T-cell (primary cell): Measurements from ENCODE around the gene TRPM5. TPM values are rescaled to one million over a fixed set of nuclear protein-coding genes. Genes with fewer than 3 reads are reported as not detected.

Experiments
- ATAC-seq, 4 experiments: fragments of 200-7000 bp in 3 of 4; fragments of 150-1000 bp in 1 of 4; cut with Tn5 transposase; replicated peaks in 1 of 4; 1 replicate in 3 of 4; 2 replicates in 1 of 4; pipeline ENCODE4 v1.10.0; 2021; ENCODE audit warnings: moderate library complexity in 3 of 4, mild to moderate bottlenecking in 2 of 4, moderate number of reproducible peaks in 1 of 4
- CTCF ChIA-PET, 2 donors: fragments of 300-600 bp; sonication (Branson Sonifier 250); formaldehyde crosslinking; loops; one replicate each; lab custom pipeline; 2022; ENCODE audit warnings: antibody characterized with exemption in 2 of 2; lab: Charles Lee
- POLR2A ChIA-PET, 2 donors: fragments of 300-600 bp; sonication (Branson Sonifier 250); formaldehyde crosslinking; loops; one replicate each; lab custom pipeline; 2022; ENCODE audit warnings: antibody characterized with exemption in 2 of 2; lab: Charles Lee
- DNase-seq, 35 experiments: peaks; one replicate each; pipeline versions ENCODE4 v3.0.0 to v3.0.0-alpha.2; 2013 to 2023
- H3K27ac ChIP-seq: one replicate; pipeline ENCODE4 v1.5.1; 2013; ENCODE audit warnings: low read length
- H3K27me3 ChIP-seq, 2 experiments: replicated peaks in 1 of 2; 1 replicate in 1 of 2; 2 replicates in 1 of 2; pipeline versions ENCODE4 v1.6.1 to v1.7.0; 2013; ENCODE audit warnings: low read length in 1 of 2, mixed read lengths in 1 of 2; ENCODE audit not compliant: control insufficient read depth in 2 of 2, insufficient read depth in 2 of 2; ENCODE audit errors: extremely low read depth in 1 of 2
- H3K36me3 ChIP-seq, 2 donors: 1 replicate in 1 of 2; 2 replicates in 1 of 2; pipeline versions ENCODE4 v1.6.1 to v1.7.0; 2013; ENCODE audit warnings: low read length in 1 of 2; ENCODE audit not compliant: control insufficient read depth in 2 of 2, insufficient read depth in 1 of 2; ENCODE audit errors: extremely low read depth in 1 of 2
- H3K4me1 ChIP-seq, 2 experiments: 1 replicate in 1 of 2; 2 replicates in 1 of 2; pipeline versions ENCODE4 v1.6.1 to v1.7.0; 2013; ENCODE audit warnings: low read length in 2 of 2, mixed read lengths in 1 of 2; ENCODE audit not compliant: insufficient read depth in 2 of 2, control insufficient read depth in 1 of 2; ENCODE audit errors: extremely low read depth in 1 of 2
- H3K4me3 ChIP-seq, 2 donors: 1 replicate in 1 of 2; 2 replicates in 1 of 2; pipeline versions ENCODE4 v1.5.1 to v1.7.0; 2013; ENCODE audit warnings: mild to moderate bottlenecking in 2 of 2, low read length in 1 of 2, moderate library complexity in 1 of 2; ENCODE audit not compliant: control insufficient read depth in 1 of 2; ENCODE audit errors: extremely low read depth in 1 of 2
- H3K9me3 ChIP-seq: 2 replicates; pipeline ENCODE4 v1.7.0; 2013
- H3K27ac Mint-ChIP-seq, 2 donors: one replicate each; pipeline ENCODE4 v1.8.0; 2020 to 2021; ENCODE audit warnings: mild to moderate bottlenecking in 2 of 2, mixed read lengths in 2 of 2
- H3K27me3 Mint-ChIP-seq, 2 donors: one replicate each; pipeline ENCODE4 v1.8.0; 2021 to 2022; ENCODE audit warnings: mixed read lengths in 2 of 2
- H3K36me3 Mint-ChIP-seq: one replicate; pipeline ENCODE4 v1.8.0; 2021; ENCODE audit warnings: mixed read lengths
- H3K4me1 Mint-ChIP-seq, 3 donors: one replicate each; pipeline ENCODE4 v1.8.0; 2020 to 2022; ENCODE audit warnings: mixed read lengths in 3 of 3, mild to moderate bottlenecking in 1 of 3
- H3K4me3 Mint-ChIP-seq, 3 donors: one replicate each; pipeline ENCODE4 v1.8.0; 2020 to 2022; ENCODE audit warnings: mild to moderate bottlenecking in 3 of 3, mixed read lengths in 3 of 3, moderate library complexity in 3 of 3
- H3K9me3 Mint-ChIP-seq, 3 donors: one replicate each; pipeline ENCODE4 v1.8.0; 2020 to 2022; ENCODE audit warnings: mixed read lengths in 3 of 3
- WGBS: methylation state at CpG from one replicate; pipeline ENCODE4 v1.1.5; 2013; ENCODE audit warnings: missing lambda C conversion rate; ENCODE audit not compliant: insufficient coverage; 5-methylcytosine and 5-hydroxymethylcytosine counted together
- total RNA-seq, 35 experiments: library from RNA in 6 of 35; stranded (reverse) in 6 of 35; fragments of 120-200 nt in 1 of 35; gene quantifications; one replicate each; pipeline versions ENCODE4 v1.2.1 to v1.2.4 and lab custom pipeline; 2013 to 2026

TRPM5 gene
- total RNA-seq, 5 donors from 2014 or later (not counting 1 experiment from before 2014, with no cell fraction given): 0.07 to 0.73 (median 0.22) TPM

DNA sequence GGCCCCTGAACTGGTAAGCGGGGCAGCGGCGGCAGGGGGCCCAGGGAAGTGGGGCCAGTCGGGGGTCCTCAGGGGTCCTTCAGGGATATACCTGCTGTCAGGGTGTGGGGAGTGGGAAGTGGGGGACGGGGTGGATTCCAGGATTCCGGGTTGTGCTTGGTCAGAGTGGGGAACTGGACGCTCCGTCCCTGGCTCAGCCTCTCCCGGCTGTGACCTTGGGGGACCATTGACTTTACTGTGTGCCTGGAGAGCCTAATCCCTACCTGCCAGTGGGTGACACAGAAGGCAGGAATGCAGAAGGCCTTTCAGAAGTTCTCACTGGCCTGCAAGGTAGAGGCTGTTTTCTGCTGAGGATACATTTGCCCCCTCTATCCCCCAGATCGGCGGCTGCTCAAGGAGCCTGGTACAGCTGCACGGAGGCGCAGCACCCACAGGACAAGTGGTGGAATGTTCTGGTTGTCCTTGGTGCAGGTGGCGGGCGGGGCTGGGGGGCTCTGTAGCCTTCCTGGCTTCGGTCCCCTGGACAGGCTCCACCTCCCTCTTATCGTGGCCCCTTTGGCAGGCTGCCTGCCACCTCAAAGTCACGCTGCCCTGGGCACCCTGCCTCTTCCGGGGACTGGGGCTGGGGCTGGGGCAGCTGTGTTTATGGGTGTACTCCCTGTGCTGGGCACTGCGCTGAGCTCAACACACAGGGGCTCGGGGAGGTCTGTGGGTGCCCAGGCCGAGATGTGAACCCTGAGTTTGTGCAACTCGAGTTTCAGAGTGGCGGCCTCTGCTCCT, 18.9 kb upstream of the TRPM5 start:
- ChIA-PET POLR2A (no interaction called here), CTCF (no interaction called here)
- Histone ChIP-seq H3K27ac (no peak overlapping the region), H3K27me3 (peaks cover 0 to 9% of the 10 kb centered on the region in 2 experiments), H3K36me3 (no peaks in the 10 kb centered on the region), H3K9me3 (no peaks in the 10 kb centered on the region), H3K4me1 (peaks cover 14 to 77% of the 10 kb centered on the region in 2 experiments), H3K4me3 (no peak overlapping the region)
- Mint-ChIP-seq H3K36me3 (no peaks in the 10 kb centered on the region), H3K27me3 (no peaks in the 10 kb centered on the region), H3K4me3 (peak overlapping the region in 1 of 3 donors; percentile 52), H3K4me1 (peaks cover 64 to 79% (median 74%) of the 10 kb centered on the region in 3 donors), H3K9me3 (no peaks in the 10 kb centered on the region), H3K27ac (peak overlapping the region in 1 of 2 donors; percentile 52)
- peak in 2 of 4 experiments; percentile 13 to 20 for ATAC-seq
- peak in 4 of 35 experiments; percentile 12 to 36 (median 22) for DNase-seq
- 53% methylated on average over 14 of the region's 24 CpGs for WGBS

DNA sequence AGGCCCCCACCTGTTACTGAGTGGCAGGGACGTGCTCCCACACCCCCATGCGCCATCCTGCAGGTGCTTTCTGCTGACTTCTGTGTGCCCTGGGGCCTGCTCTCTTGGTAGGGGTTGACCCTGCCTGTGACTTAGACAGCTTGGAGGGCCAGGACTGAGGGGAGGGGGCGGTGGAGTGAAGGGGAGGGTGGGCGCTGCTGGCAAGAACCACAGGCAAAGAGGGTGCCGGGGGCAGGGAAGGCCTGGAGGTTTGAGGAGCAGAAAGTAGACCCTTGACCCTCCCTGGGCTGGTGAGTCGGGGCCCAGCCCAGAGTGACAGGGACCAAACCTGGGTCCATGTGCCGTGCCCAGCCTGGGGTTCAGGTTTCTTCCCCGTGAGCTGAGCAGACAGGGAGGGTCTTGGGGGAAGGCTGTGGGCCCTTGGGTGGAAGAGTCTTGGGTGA, 18.2 kb upstream of the TRPM5 start:
- H3K4me3 Mint-ChIP-seq: peak overlapping the region in 1 of 3 donors; percentile 34
- no peak overlapping the region for H3K27ac ChIP-seq
- peaks cover 9 to 71% of the 10 kb centered on the region in 2 experiments for H3K4me1 ChIP-seq
- no peak overlapping the region for H3K4me3 ChIP-seq
- H3K9me3 Mint-ChIP-seq: no peaks in the 10 kb centered on the region
- no peaks in the 10 kb centered on the region for H3K27me3 Mint-ChIP-seq
- DNase-seq: no peak
- POLR2A ChIA-PET: no interaction called here
- CTCF ChIA-PET: no interaction called here
- H3K36me3 Mint-ChIP-seq: no peaks in the 10 kb centered on the region
- no peaks in the 10 kb centered on the region for H3K36me3 ChIP-seq
- H3K27me3 ChIP-seq: peaks cover 0 to 9% of the 10 kb centered on the region in 2 experiments
- no peaks in the 10 kb centered on the region for H3K9me3 ChIP-seq
- peak overlapping the region in 1 of 2 donors; percentile 52 for H3K27ac Mint-ChIP-seq
- peaks cover 62 to 73% (median 70%) of the 10 kb centered on the region in 3 donors for H3K4me1 Mint-ChIP-seq
- 86% methylated on average over 5 of the region's 8 CpGs for WGBS
- ATAC-seq: no peak

GRCh38 chr11:2461956-2462542, 17.7 kb upstream of the TRPM5 start:
- Mint-ChIP-seq H3K9me3 (no peaks in the 10 kb centered on the region), H3K27me3 (no peaks in the 10 kb centered on the region), H3K27ac (peak overlapping the region in 1 of 2 donors; percentile 58), H3K4me3 (peak overlapping the region in 1 of 3 donors; percentile 34), H3K4me1 (peaks cover 57 to 70% (median 65%) of the 10 kb centered on the region in 3 donors), H3K36me3 (no peaks in the 10 kb centered on the region)
- no peak overlapping the region for H3K4me3 ChIP-seq
- H3K27me3 ChIP-seq: peaks cover 0 to 9% of the 10 kb centered on the region in 2 experiments
- CTCF ChIA-PET: no interaction called here
- ATAC-seq: no peak
- H3K27ac ChIP-seq: no peak overlapping the region
- peaks cover 6 to 66% of the 10 kb centered on the region in 2 experiments for H3K4me1 ChIP-seq
- 82% methylated on average over 12 of the region's 14 CpGs for WGBS
- no peaks in the 10 kb centered on the region for H3K36me3 ChIP-seq
- POLR2A ChIA-PET: no interaction called here
- DNase-seq: peak in 1 of 35 experiments; percentile 6
- H3K9me3 ChIP-seq: no peaks in the 10 kb centered on the region

GRCh38 chr11:2461253-2461955, 17.1 kb upstream of the TRPM5 start:
- ATAC-seq: no peak
- H3K36me3 ChIP-seq: no peaks in the 10 kb centered on the region
- peaks cover 51 to 64% (median 59%) of the 10 kb centered on the region in 3 donors for H3K4me1 Mint-ChIP-seq

DNA sequence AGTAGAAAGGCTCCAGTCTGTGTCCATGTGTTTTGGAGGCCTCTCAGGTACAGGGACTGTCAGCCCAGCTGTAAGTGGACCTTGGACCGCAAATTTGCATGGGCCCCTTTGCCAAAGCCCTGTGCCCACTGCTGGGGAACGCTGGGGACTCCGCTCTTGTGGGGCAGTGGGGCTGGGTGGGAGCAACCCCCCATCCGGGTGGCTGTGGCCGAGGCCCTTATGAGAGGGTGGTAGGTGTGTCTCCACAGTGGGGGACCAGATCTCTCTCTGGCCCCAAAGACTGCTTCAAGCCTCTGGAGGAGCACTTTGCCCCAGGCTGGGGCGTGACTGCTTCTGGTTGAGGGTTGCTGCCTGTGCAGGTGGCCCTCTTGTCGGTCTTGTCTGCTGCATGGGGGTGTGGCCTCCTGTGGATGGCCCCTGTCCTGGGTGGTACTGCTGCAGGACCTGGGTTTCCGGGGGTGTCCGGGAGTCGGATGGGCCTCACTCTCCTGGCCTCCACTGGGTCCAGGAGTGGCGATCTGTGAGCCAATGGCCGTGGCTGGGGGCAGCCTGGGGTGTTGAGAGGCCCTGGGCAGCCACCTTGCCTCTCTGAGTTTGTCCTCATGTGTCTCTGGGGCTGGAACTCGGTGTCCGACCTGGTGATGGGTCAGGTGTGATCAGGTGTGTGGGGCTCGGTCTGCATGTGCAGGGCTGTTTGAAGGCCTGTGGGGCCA, 16.4 kb upstream of the TRPM5 start:
- H3K9me3 ChIP-seq: no peaks in the 10 kb centered on the region
- peak overlapping the region in 1 of 2 donors; percentile 55 for H3K27ac Mint-ChIP-seq

More at GRCh38 chr11:2461253-2461955, 17.1 kb upstream of the TRPM5 start:
- Histone ChIP-seq H3K4me1 (peaks cover 0 to 59% of the 10 kb centered on the region in 2 experiments), H3K27ac (no peak overlapping the region), H3K9me3 (no peaks in the 10 kb centered on the region), H3K4me3 (no peak overlapping the region), H3K27me3 (peaks cover 0 to 2% of the 10 kb centered on the region in 2 experiments)
- Mint-ChIP-seq H3K27me3 (no peaks in the 10 kb centered on the region), H3K36me3 (no peaks in the 10 kb centered on the region), H3K9me3 (no peaks in the 10 kb centered on the region), H3K27ac (peak overlapping the region in 1 of 2 donors; percentile 55), H3K4me3 (no peak overlapping the region)
- CTCF ChIA-PET: no interaction called here
- WGBS: 91% methylated on average over 6 of the region's 17 CpGs
- DNase-seq: peak in 1 of 35 experiments; percentile 4
- POLR2A ChIA-PET: no interaction called here

More for the DNA sequence above, 16.4 kb upstream of the TRPM5 start:
- ATAC-seq (no peak), DNase-seq (no peak)
- Mint-ChIP-seq H3K9me3 (no peaks in the 10 kb centered on the region), H3K27me3 (no peaks in the 10 kb centered on the region), H3K36me3 (no peaks in the 10 kb centered on the region), H3K4me3 (no peak overlapping the region), H3K4me1 (peaks cover 44 to 56% (median 53%) of the 10 kb centered on the region in 3 donors)
- POLR2A ChIA-PET: no interaction called here
- Histone ChIP-seq H3K4me1 (peaks cover 0 to 52% of the 10 kb centered on the region in 2 experiments), H3K27me3 (no peaks in the 10 kb centered on the region), H3K4me3 (no peak overlapping the region), H3K27ac (no peak overlapping the region), H3K36me3 (no peaks in the 10 kb centered on the region)
- CTCF ChIA-PET: no interaction called here
- 91% methylated on average over 11 of the region's 15 CpGs for WGBS
